CD4-positive, alpha-beta T cell treated with Interleukin-2 at 100 ng/mL for 4 hours (primary cell): ENCODE measurements around the gene TDRD7.

ENCODE experiments used
- DNase-seq: peaks from one replicate; pipeline ENCODE4 v3.0.0-alpha.2; 2020; ENCODE audit warnings: low spot score

TDRD7 gene

GRCh38 chr9:97528529-97529230 is 116.8 kb downstream of the TDRD7 start:
- no peak for DNase-seq

GRCh38 chr9:97529363-97530076 is 117.6 kb downstream of the TDRD7 start:
- DNase-seq = no peak

GRCh38 chr9:97531888-97532376 is 120.0 kb downstream of the TDRD7 start:
- DNase-seq = no peak

- no peak for DNase-seq
These were observed 122.3 kb downstream of the TDRD7 start for GRCh38 chr9:97534185-97534584.

GRCh38 chr9:97534961-97535594 is 123.2 kb downstream of the TDRD7 start:
- no peak for DNase-seq

GRCh38 chr9:97535771-97536170 is 123.9 kb downstream of the TDRD7 start:
- DNase-seq = no peak

GRCh38 chr9:97536480-97536879 is 124.6 kb downstream of the TDRD7 start:
- DNase-seq = no peak

GRCh38 chr9:97543561-97543960 is 131.7 kb downstream of the TDRD7 start:
- DNase-seq = no peak

GRCh38 chr9:97545486-97545885 is 133.6 kb downstream of the TDRD7 start:
- DNase-seq = no peak
